CD4-positive, alpha-beta T cell treated with Interferon alpha-2 for 1 hour (primary cell): ENCODE measurements around the gene ZBTB40.

ENCODE experiments used
- DNase-seq, 2 donors: peaks; one replicate each; pipeline ENCODE4 v3.0.0-alpha.2; 2020 to 2022

The ZBTB40 gene

DNA sequence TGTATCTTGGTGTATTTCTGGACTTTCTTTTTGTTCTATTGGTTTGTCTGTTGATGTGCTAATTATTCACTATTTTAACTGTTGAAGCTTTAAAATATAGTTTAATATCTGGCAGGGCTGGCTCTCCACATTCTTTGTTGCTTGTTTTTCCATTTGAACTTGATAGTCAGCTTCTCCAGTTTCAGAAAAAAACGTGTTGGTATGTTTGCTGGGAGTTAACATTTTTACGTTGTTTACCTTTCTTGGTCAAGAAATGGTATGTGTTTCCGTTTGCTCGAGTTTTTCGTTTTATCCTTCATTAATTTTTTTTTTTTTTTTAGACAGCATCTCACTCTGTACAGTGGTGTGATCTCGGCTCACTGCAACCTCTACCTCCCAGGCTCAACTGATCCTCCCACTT, 16.9 kb upstream of the ZBTB40 start:
- no peak for DNase-seq

GRCh38 chr1:22436948-22437347, 14.7 kb upstream of the ZBTB40 start:
- no peak for DNase-seq

DNA sequence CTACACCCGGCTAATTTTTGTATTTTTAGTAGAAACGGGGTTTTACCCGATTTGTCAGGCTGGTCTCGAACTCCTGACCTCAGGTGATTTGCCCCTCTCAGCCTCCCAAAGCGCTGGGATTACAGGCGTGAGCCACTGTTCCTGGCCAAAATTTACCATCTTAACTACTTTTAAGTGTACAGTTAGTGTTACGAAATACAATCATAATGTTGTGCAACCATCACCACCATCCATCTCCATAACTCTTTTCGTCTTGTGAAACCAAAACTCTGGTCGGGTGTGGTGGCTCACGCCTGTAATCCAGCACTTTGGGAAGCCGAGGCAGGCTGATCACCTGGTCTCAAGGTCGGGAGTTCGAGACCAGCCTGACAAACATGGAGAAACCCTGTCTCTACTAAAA, 14.1 kb upstream of the ZBTB40 start:
- DNase-seq: no peak

DNA sequence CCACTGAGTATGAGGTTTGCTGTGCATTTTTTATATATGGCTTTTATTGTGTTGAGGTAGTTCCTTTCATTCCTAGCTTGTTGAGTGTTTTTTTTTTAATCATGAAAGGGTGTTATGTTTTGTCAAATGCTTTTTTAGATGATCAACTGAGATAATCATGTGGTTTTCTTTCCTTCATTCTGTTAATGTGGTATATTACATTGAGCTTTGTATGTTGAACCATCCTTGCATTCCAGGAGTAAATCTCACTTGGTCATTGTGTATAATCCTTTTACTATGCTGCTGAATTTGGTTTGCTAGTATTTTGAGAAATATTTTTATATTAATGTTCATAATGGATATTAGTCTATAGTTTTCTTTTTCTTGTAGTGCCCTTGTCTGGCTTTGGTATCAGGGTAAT, 11.1 kb upstream of the ZBTB40 start:
- DNase-seq: no peak

DNA sequence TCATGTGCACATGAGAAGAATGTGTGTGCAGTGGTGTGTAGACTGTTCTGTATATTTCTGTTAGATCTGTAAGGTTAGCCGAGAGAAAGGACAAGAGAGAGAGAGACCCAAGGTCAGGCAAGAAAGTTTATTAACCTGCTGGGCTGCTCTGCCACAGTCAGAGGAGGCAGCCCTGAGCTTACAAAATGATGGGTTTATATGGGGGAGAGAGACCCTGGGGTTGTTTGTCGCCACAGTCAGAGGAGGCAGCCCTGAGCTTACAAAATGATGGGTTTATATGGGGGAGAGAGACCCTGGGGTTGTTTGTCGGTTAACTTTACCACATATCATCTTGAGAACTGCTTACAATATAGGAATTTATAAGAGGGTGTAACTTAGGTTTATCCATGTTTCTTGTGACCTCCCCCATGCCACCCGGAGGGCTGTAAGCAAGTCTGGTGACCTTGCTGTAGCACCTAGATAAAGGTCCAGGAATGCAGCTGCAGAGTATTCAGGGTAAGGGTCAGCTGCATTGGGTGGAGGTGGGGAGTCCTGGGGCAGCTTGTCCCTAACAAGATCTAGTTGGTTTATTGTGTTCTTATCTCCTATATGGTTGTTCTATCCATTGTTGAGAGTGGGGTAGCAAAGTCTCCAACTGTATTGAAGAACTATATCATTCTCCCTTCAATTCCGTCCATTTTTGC, 9.3 kb upstream of the ZBTB40 start:
- no peak for DNase-seq

DNA sequence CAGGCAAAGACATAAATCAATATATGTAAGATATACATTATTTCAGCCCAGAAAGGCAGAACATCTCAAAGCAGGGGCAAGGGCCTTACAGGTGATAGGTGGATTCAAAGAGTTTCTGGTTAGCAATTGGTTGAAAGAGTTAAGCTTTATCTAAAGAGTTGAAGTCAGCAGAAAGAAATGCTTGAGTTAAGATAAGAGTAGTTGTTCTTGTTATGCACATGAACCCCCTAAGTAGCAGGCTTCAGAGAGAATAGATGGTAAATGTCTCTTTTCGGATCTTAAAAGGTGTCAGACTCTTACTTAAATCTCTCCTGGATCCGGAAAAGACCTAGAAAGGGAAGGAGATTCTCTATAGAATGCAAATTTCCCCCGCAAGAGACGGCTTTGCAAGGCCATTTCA, 8.3 kb upstream of the ZBTB40 start:
- DNase-seq: no peak

DNA sequence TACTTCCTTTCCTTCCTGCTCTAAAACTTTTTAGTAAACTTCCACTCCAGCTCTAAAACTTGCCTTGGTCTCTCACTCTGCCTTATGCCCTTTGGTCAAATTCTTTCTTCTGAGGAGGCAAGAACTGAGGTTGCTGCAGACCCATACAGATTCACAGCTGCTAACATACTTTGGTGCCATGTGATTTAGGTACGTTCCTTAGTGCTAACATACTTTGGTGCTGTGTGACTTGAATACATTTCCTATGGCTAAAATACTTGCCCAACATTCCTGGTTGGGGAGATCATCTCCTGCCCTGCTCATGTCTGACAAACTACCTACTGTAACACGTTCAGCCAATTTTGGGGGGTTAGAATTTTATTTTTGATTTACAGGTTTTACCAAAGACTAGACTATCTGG, 6.8 kb upstream of the ZBTB40 start:
- DNase-seq: no peak

GRCh38 chr1:22447621-22448111, 4.0 kb upstream of the ZBTB40 start:
- DNase-seq: no peak

- DNase-seq: no peak
Measured at GRCh38 chr1:22449636-22450035, 2.0 kb upstream of the ZBTB40 start.

GRCh38 chr1:22450351-22451021, 1.2 kb upstream of the ZBTB40 start:
- no peak for DNase-seq

- DNase-seq: no peak
Measured at GRCh38 chr1:22452481-22452957, 868 bp downstream of the ZBTB40 start.

GRCh38 chr1:22453181-22453580, 1.5 kb downstream of the ZBTB40 start:
- no peak for DNase-seq

- no peak for DNase-seq
Measured at GRCh38 chr1:22454476-22455056, 2.9 kb downstream of the ZBTB40 start.

GRCh38 chr1:22457345-22457744, 5.7 kb downstream of the ZBTB40 start:
- DNase-seq: no peak

GRCh38 chr1:22457836-22458235, 6.2 kb downstream of the ZBTB40 start:
- no peak for DNase-seq

DNA sequence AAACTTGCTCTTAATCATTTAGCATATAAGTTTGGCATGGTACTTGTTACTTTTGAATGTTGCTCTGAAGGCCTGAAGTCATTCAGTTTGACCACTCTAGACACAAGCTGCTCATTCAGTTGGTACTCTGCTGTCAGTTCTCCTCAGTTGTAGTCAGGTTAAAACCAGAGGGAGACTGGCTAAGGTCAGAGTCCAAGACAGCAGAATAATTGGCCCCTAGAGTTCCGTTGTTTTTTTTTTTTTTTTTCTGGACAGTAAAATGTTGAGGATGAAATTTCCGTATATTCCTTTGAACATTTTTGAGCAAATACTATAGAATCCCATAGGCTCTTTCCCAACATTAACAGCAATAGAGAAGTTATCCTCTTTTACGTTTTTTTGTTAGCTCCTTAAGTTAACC, 9.4 kb downstream of the ZBTB40 start:
- no peak for DNase-seq

DNA sequence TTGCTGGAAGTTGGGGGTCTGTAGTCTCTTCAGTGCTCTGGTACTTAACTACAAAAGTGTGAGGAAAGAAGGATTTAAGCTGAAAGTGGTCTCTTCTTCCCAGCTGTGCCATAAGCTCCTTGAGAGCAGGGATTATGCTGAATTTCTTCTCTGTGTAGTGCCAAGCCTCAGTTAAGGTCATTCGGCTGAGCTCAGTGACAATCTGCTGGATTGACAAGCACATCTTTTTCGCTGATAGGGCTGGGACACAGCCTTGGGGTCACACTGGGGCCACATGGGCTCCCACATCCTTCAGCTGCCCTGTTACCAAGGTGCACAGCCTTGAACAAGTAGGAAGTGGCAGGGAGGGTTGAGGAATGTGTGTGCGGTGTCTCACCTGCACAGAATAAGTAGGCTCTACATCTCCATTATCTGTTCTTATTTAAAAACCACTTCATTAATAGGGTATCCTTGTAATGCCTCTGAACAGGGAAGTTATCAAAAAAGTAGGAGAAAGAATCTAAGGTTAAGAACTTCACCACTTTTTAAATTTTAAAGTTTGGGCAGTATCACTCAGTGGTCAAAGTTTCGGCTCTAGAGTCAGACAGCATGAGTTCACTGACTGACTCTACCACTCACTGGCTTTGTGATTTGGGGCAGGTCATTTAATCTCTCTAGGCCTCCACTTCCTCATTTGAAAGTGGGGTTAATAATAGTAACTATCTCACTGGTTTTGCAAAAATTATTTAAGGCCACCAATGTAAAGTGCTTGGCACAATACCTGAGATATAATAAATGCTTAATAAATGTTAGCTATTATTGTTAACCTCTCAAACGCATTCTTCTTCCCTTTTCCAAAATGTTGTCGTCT, 10.3 kb downstream of the ZBTB40 start:
- no peak for DNase-seq

GRCh38 chr1:22462928-22463327, 11.3 kb downstream of the ZBTB40 start:
- no peak for DNase-seq

DNA sequence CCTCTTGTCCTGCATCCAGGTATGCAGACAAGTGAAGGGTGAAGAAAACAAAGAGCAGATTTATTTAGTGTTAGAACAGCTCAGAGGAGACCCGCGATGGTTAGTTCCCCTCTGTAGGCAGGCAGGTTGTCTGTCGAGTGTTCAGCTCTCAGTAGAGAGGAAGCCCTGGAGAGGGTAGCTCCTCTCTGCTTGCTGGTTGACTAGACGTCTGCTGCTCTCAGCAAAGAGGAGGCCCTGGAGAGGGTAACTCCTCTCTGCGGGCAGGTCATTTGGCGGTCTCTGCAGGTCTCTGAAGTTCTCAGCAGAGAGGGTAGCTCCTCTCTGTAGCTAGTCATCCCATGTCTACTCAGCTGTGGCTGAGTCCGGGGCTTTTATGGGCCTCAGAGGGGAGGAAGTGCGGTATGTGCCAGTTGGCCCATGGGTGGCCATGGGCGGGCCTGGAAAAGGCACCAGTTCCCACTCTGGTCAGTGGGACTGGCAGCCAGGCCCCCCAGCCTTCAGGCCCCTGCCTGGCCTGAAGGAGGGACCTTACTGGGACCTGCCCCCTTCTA, 13.4 kb downstream of the ZBTB40 start:
- DNase-seq: no peak

DNA sequence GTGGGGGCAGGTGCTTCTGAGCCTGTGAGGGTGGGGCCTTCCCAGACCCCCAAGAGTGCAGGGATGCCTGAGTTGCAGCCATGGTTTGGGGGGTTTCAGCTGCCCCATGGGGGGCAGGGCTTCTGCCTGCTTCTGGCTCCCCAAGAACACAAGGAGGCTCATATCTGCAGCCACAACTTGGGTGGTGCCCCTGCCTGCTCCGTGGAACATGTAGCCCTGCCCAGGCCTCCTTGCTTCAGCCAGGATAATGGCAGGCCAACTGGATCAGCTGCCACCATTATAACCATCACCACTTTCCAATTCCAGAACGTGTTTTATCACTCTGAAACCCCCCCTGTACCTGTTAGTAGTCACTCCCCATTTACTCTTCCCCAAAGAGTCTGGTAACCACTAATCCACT, 14.0 kb downstream of the ZBTB40 start:
- DNase-seq: no peak

DNA sequence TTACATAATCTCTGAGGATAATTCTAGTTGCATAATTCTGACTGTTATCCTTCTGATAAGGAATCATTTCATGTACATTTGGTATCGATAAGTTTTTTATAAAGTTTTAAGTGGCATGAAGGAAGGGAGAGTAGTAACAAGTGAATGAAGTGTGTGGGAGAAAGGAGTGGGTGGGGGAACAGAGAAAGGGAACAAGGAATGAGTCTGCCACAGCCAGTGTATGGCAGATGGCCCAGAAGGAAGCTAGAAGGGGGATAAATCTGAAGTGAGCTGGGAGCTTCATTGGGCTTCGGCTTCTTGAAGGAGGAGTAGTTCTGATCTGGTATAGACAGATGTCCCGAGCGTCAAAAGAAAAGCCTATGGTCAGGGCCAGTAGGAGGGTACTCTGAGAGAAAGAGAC, 18.6 kb downstream of the ZBTB40 start:
- DNase-seq: no peak

DNA sequence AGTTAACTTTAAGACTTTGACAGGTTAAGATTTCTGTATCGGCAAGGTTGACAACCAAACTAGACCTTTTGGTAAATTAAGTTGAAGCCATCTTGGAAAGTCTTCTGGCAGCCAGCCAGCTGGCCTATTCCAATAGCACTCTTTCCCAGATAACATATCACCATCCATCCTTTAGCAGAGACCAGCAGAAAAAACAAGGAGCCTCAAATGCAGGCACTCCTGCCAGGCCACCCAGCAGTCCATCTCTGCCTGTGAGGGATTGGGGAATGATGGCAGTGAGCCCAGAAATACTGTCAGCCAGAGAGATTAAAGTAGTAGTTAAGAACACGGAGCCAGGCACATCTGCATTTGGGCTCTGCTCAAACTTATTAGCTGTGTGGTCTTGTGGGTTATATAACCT, 19.4 kb downstream of the ZBTB40 start:
- DNase-seq: no peak

GRCh38 chr1:22471610-22472009, 20.0 kb downstream of the ZBTB40 start:
- no peak for DNase-seq
